ENCODE results near the gene DIPK1A.

The DIPK1A gene

DNA sequence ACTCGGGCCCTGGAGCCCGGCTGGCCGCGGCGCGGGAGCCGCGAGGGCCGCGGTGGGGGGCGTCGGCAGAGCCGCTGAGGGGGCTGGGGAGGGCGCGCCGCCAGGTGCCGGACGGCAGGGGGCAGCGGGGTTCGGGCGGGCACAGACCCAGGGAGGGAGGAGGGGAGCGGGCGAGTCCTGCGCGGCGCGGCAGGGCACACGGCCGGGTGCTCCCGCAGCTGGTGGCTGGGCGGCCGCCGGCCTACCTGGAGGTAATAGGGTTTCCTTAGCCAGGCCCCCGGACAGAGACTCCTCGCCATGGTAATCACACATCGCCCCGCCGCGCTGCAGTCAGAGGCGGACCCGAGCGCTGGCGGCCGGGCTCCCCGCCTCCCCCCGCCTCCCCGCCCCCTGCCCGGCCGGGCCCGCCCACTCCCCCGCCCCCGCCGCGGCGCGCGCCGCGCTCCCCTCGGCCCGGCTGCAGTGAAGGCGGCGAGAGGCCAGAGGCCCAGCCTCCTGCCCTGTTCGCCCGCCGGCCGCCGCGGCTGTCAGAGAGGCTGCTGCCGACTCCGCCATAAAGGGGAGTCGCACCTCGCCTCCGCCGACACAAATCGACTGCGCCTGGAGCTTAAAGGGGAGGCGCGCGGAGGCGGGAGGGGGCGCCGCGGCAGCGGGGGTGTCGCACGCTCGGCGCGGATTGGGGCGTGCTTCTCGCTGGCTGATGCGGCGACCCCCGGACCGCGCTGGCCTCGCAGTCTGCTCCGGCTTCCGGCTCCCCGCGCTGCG is at the start of gene DIPK1A:
DIPK1A (minus strand) TSS at position 332 of the 765 bp plus-strand sequence; CDS start at position 299, 33 bp downstream.
- DNase-seq (ENCODE audit: low read depth in 2 of 2), result peak; percentile 58 to 65

DNA sequence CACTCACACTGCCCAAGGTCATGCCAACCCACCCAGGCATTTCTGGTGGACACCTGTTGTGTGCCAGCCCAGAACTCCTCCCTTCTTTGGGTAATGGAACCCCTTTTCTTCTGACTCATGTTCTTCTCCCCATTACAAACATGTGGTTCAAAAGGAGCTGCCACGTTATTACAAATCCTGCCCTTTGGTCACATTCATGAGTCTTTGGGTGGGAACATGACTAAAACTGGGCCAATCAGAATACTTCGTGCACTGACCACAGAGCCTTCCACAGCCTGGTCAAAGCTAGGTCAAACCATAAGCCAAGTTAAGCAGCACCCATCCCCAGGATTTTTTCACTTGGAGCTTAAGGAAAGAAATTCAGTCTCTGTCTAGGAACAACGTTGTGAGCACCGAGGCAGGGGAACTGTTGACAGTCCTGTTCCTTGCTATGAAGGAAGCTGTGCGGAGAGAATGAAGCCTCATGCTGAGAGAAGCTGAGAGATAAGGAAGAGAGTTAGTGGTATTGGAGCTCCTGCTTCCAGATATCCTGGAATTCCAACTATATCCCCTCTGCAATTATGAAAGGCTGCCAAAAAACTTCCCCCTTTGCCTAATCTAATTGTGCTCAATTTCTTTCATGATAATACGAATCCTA is 46.8 kb upstream of the DIPK1A start:
- DNase-seq (ENCODE audit: low read depth in 2 of 2), result no peak

DNA sequence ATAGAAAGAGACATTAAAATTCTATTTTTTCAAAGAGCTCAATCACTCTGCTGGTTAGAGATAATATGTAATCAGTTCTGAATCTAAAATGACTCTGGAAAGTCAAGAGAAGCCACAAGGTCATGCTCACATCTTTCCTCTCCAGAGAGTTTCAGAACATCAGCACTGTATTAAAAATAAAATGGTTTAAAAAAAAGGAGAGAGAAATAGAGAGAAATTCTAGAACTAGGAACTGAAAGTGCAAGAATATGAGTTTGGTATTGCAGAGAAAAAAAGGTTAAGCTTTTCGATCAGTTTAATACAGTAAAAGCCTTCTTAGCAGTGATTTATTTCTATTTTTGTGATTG is 44.0 kb upstream of the DIPK1A start:
- no peak for DNase-seq (ENCODE audit: low read depth in 2 of 2)

DNA sequence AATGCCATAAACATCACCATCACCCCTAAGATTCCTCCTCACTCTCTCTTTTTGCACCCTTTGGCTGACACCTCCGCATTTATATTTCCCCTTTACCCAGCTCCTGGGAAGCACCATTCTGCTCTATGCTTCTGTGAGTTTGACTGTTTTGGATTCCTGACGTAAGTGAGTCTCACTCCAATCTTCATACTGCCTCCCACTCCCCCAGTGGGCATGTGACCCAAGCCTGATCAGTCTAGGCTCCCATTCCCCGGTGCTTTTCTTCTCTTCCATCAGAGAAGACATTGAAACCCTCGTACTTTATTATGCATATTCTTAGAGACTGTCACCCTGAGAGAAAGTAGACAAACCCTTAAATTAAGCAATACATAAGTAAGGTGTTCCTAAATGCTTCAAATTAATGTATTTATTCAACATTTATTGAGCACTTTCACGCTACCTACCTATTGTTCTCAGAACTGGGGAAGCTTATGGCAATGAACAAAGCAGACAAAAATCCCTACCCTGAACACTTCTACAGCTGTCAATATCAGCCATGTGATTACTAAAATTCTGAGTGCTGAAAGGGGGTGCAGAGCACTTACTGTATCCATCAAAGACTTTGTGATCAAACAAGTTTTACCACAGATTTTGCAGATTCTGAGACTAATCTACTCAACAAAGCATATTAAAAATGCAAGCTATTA is 43.4 kb upstream of the DIPK1A start:
- no peak for DNase-seq (ENCODE audit: low read depth in 2 of 2)

- no peak for DNase-seq (ENCODE audit: low read depth in 2 of 2)
These were observed 42.7 kb upstream of the DIPK1A start for GRCh38 chr1:93003981-93004380.

DNA sequence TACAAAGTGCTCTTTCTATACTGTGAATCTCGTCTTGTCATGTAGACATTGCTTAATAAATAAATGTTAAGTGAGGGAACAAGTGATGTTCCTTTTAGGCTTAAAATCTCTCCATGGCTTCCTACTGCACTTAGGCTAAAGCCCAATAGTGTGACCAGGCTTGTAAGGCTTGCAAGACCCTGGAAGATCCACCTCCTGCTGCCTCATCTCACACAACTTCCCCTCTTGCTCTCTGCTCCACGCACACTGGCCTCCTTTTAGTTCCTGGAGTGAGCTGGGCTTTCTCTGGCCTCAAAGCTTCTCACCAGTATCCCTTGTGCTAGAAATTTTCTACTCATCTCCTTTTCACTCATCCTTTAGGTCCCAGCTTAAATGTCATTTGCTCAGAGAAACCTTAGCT is 41.5 kb upstream of the DIPK1A start:
- DNase-seq (ENCODE audit: low read depth in 2 of 2), result no peak

DNA sequence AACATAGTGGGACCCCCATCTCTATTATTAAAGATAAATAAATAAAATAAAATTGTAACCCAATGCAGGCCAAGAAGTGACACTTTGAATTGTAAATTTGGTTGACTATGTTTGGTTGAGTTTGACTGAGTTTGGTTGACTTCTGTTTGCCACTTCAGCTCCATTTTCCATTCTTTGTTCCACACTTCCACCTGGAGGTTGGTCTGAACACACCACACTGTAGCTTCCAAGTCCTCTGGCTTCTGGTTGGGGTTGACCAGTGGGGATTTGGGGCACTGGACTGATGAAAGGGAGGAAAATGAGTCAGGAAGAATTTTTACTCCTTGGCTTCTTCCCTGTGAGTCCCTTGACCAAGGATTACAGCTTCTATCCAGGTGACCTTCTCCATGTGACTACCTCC is 40.6 kb upstream of the DIPK1A start:
- no peak for DNase-seq (ENCODE audit: low read depth in 2 of 2)

DNA sequence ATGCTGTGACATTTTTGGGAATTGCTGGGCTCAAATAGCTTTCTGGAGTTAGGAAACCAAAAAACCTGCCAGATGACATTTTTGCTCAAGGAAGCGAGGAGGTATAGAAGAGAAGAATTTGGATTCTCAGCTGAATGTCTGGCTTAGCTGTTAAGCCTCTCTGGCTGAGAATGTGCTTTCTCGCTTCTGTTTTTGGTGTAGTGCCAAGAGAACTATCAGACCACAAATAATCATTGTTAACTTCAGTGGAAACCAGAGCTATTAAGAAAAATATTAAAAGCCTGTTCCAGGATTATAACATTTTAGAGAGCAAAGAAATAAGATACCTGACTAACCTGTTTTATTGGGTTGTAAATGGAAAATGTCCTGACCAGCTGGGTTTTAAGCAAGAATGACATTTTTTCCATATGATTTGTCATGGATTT is 39.5 kb upstream of the DIPK1A start:
- DNase-seq (ENCODE audit: low read depth in 2 of 2), result no peak

GRCh38 chr1:93000291-93000690 is 39.0 kb upstream of the DIPK1A start:
- DNase-seq (ENCODE audit: low read depth in 2 of 2), result no peak

- no peak for DNase-seq (ENCODE audit: low read depth in 2 of 2)
These were observed 37.6 kb upstream of the DIPK1A start for GRCh38 chr1:92998821-92999220.

GRCh38 chr1:92995441-92996430 is 34.5 kb upstream of the DIPK1A start:
- DNase-seq (ENCODE audit: low read depth in 2 of 2), result no peak

GRCh38 chr1:92994105-92994712 is 32.9 kb upstream of the DIPK1A start:
- peak in 1 of 2 donors; percentile 49 for DNase-seq (ENCODE audit: low read depth in 2 of 2)

DNA sequence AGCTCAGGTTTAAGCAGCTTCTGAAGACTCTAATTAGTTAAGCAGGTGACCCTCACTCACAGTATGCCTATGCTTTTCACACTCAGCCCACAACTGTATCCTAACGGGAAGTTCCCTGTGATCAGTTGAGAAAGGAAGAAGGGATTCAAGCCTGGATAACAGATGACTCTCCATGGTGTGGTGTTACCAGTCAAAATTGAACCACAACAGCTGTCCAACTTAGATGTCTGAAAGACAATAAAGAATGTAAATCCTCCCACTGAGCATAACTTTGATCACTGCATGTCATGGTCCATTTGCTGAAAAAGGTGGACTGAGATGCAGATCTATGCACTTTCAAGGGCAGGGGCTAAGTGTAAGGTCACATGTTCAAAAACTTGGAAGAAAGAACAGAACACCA is 32.3 kb upstream of the DIPK1A start:
- no peak for DNase-seq (ENCODE audit: low read depth in 2 of 2)

- DNase-seq (ENCODE audit: low read depth in 2 of 2), result no peak
These were observed 31.6 kb upstream of the DIPK1A start for GRCh38 chr1:92992877-92993276.

GRCh38 chr1:92992054-92992453 is 30.8 kb upstream of the DIPK1A start:
- DNase-seq (ENCODE audit: low read depth in 2 of 2), result no peak

DNA sequence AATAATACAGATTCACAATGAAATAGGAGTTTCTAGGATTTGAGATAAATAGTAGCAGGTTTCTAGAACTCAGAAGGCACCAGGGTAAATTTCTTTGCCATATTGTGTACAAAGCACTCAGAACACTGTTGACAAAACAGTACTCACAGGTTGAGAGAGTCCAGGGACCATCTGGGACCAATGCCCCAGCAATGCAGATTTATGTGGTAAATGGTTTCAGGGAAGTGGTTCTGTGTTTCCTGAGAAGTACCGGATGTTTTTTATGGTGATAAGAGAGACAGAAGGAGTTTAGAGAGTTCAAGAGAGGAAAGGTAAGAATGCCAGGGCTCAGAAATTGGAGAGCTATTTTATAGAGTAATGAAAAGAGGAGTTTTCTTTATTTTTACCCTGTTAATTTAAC is 29.6 kb upstream of the DIPK1A start:
- no peak for DNase-seq (ENCODE audit: low read depth in 2 of 2)

DNA sequence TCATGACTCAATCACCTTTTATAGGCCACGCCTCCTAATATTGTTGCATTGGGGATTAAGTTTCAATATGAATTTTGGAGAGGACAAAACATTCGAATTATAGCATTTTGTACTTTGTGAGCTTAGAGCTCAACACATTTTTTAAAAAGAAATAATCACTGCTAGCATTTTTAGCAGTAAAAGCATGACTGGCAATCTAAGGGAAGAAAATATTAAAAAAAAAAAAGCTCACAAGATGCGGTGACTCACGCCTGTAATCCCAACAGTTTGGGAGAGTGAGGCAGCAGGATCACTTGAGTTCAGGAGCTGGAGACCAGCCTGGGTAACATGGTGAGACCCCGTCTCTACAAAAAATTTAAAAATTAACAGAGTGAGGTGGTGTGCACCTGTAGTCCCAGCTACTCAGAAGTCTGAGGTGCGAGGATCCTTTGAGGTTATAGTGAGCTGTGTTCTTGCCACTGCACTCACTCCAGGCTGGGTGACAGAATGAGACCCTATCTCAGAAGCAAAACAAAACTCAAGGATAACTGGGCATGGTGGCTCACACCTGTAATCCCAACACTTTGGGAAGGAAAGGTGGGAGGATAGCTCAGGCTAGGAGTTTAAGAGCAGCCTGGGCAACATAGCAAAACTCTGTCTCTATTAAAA is 28.8 kb upstream of the DIPK1A start:
- DNase-seq (ENCODE audit: low read depth in 2 of 2), result no peak

DNA sequence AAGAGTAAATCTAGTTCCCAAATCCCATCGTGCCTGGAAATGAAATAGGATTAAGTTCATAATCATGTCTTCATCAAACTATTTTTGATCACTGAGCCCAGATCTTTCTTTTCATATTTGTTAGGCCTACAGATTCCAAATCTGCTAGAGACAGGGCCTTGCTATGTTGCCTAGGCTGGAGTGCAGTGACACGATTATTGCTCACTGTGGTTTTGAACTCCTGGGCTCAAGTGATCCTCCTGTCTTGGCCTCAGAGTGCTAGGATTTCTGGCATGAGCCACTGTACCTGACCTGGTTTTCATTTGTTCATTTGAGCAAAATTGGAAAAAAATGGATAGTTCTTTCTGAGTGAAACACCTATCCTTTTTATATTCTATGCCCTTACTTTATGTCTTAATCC is 28.0 kb upstream of the DIPK1A start:
- DNase-seq (ENCODE audit: low read depth in 2 of 2), result no peak

GRCh38 chr1:92987462-92987861 is 26.2 kb upstream of the DIPK1A start:
- DNase-seq (ENCODE audit: low read depth in 2 of 2), result no peak

GRCh38 chr1:92985101-92985500 is 23.8 kb upstream of the DIPK1A start:
- DNase-seq (ENCODE audit: low read depth in 2 of 2), result no peak

Data from stimulated activated CD8-positive, alpha-beta memory T cell treated with anti-CD3 and anti-CD28 coated beads, Interleukin-15, amount 100 ng/mL, for 48 hours (primary cell).